H9 (cell line): ENCODE results near the gene SYNE2. TPM values are rescaled to one million over a fixed set of nuclear protein-coding genes. Genes with fewer than 3 reads are reported as not detected.

Experiments used
- DNase-seq: peaks from one replicate; pipeline ENCODE4 v3.0.0-alpha.2; 2017
- H2AFZ ChIP-seq: one replicate; pipeline ENCODE4 v1.6.1; 2013; ENCODE audit warnings: mild to moderate bottlenecking, low read length, control low read depth, moderate library complexity
- H2AK5ac ChIP-seq: 2 replicates; pipeline ENCODE4 v1.6.1; 2013; ENCODE audit warnings: low read length, control low read depth, mixed read lengths; ENCODE audit not compliant: insufficient read length
- H2BK120ac ChIP-seq: one replicate; pipeline ENCODE4 v1.6.1; 2013; ENCODE audit warnings: low read depth, mild to moderate bottlenecking, low read length, control low read depth, inconsistent platforms; ENCODE audit not compliant: poor library complexity, severe bottlenecking
- H2BK12ac ChIP-seq: 2 replicates; pipeline ENCODE4 v1.6.1; 2013; ENCODE audit warnings: low read length, control low read depth, mixed read lengths, low read depth; ENCODE audit not compliant: insufficient read length
- H2BK15ac ChIP-seq: 2 replicates; pipeline ENCODE4 v1.6.1; 2013; ENCODE audit warnings: low read depth, low read length, control low read depth
- H2BK20ac ChIP-seq: one replicate; pipeline ENCODE4 v1.6.1; 2013; ENCODE audit warnings: low read depth, mild to moderate bottlenecking, low read length, control low read depth, inconsistent platforms; ENCODE audit not compliant: poor library complexity, severe bottlenecking
- H2BK5ac ChIP-seq: 2 replicates; pipeline ENCODE4 v1.6.1; 2013; ENCODE audit warnings: low read length, control low read depth, mixed read lengths; ENCODE audit not compliant: insufficient read length
- H3K14ac ChIP-seq: 2 replicates; pipeline ENCODE4 v1.6.1; 2013; ENCODE audit warnings: low read length, control low read depth; ENCODE audit not compliant: insufficient read depth
- H3K18ac ChIP-seq: 2 replicates; pipeline ENCODE4 v1.6.1; 2013; ENCODE audit warnings: low read depth, mild to moderate bottlenecking, mixed read lengths, low read length, control low read depth; ENCODE audit not compliant: insufficient read length
- H3K23ac ChIP-seq: 2 replicates; pipeline ENCODE4 v1.6.1; 2013; ENCODE audit warnings: low read length, control low read depth, mixed read lengths, low read depth; ENCODE audit not compliant: insufficient read length
- H3K23me2 ChIP-seq: 2 replicates; pipeline ENCODE4 v1.6.1; 2013; ENCODE audit warnings: low read depth, mild to moderate bottlenecking, mixed read lengths, low read length, control low read depth; ENCODE audit not compliant: insufficient read length, poor library complexity, severe bottlenecking
- H3K27ac ChIP-seq: 2 replicates; pipeline ENCODE4 v1.5.1; 2013; ENCODE audit warnings: low read length, control low read depth, mixed read lengths, low read depth; ENCODE audit not compliant: insufficient read length
- H3K27me3 ChIP-seq: 2 replicates; pipeline ENCODE4 v1.6.1; 2013; ENCODE audit warnings: low read length, control low read depth, inconsistent platforms; ENCODE audit not compliant: insufficient read depth
- H3K4ac ChIP-seq: 2 replicates; pipeline ENCODE4 v1.6.1; 2013; ENCODE audit warnings: low read depth, mild to moderate bottlenecking, control low read depth, inconsistent platforms, low read length, moderate library complexity
- H3K4me1 ChIP-seq: 2 replicates; pipeline ENCODE4 v1.6.1; 2013; ENCODE audit warnings: low read length, control low read depth, inconsistent platforms; ENCODE audit not compliant: insufficient read depth
- H3K4me2 ChIP-seq: 2 replicates; pipeline ENCODE4 v1.6.1; 2013; ENCODE audit warnings: low read length, control low read depth, mixed read lengths; ENCODE audit not compliant: insufficient read length, insufficient read depth
- H3K56ac ChIP-seq: 2 replicates; pipeline ENCODE4 v1.6.1; 2013; ENCODE audit warnings: low read depth, mild to moderate bottlenecking, mixed read lengths, low read length, control low read depth; ENCODE audit not compliant: insufficient read length
- H3K79me1 ChIP-seq: 2 replicates; pipeline ENCODE4 v1.6.1; 2013; ENCODE audit warnings: low read depth, mild to moderate bottlenecking, moderate library complexity, low read length, control low read depth, inconsistent platforms; ENCODE audit not compliant: insufficient read depth, poor library complexity, severe bottlenecking
- H3K79me2 ChIP-seq: 2 replicates; pipeline ENCODE4 v1.6.1; 2013; ENCODE audit warnings: low read length, control low read depth, inconsistent platforms; ENCODE audit not compliant: insufficient read depth
- H3K9ac ChIP-seq: 2 replicates; pipeline ENCODE4 v1.6.1; 2013; ENCODE audit warnings: low read length, control low read depth, mixed read lengths; ENCODE audit not compliant: insufficient read length; ENCODE audit errors: extremely low read depth
- H3K9me3 ChIP-seq: one replicate; pipeline ENCODE4 v1.6.1; 2013; ENCODE audit warnings: low read depth, low read length, inconsistent platforms; ENCODE audit not compliant: control insufficient read depth
- H3T11ph ChIP-seq: one replicate; pipeline ENCODE4 v1.6.1; 2013; ENCODE audit warnings: mild to moderate bottlenecking, low read length, control low read depth, inconsistent platforms
- H4K20me1 ChIP-seq: one replicate; pipeline ENCODE4 v1.6.1; 2013; ENCODE audit not compliant: control insufficient read depth, insufficient read length, insufficient read depth
- H4K5ac ChIP-seq: 2 replicates; pipeline ENCODE4 v1.6.1; 2013; ENCODE audit warnings: low read depth, mild to moderate bottlenecking, mixed read lengths, low read length, control low read depth; ENCODE audit not compliant: insufficient read length
- H4K8ac ChIP-seq: replicated peaks from 2 replicates; pipeline ENCODE4 v1.6.1; 2013; ENCODE audit warnings: low read length, control low read depth, mixed read lengths, low read depth; ENCODE audit not compliant: insufficient read length
- H4K91ac ChIP-seq: 2 replicates; pipeline ENCODE4 v1.6.1; 2013; ENCODE audit warnings: low read depth, mild to moderate bottlenecking, moderate library complexity, mixed read lengths, low read length, control low read depth; ENCODE audit not compliant: insufficient read length
- H3K27ac Mint-ChIP-seq, 3 experiments: 2 replicates in 2 of 3; 3 replicates in 1 of 3; pipeline ENCODE4 v1.8.0; 2020 to 2021; ENCODE audit warnings: mixed read lengths in 3 of 3, mild to moderate bottlenecking in 1 of 3, moderate library complexity in 1 of 3
- H3K27me3 Mint-ChIP-seq: 2 replicates; pipeline ENCODE4 v1.8.0; 2021; ENCODE audit warnings: low read depth, mild to moderate bottlenecking, moderate library complexity, mixed read lengths
- H3K36me3 Mint-ChIP-seq, 3 experiments: 2 replicates in 2 of 3; 3 replicates in 1 of 3; pipeline ENCODE4 v1.8.0; 2020 to 2021; ENCODE audit warnings: low read depth in 3 of 3, mixed read lengths in 3 of 3; ENCODE audit not compliant: insufficient read depth in 1 of 3
- H3K4me1 Mint-ChIP-seq, 2 experiments: 2 replicates each; pipeline ENCODE4 v1.8.0; 2020; ENCODE audit warnings: mixed read lengths in 2 of 2
- H3K4me3 Mint-ChIP-seq, 2 experiments: 2 replicates in 1 of 2; 3 replicates in 1 of 2; pipeline ENCODE4 v1.8.0; 2020 to 2021; ENCODE audit warnings: mild to moderate bottlenecking in 2 of 2, mixed read lengths in 2 of 2, moderate library complexity in 1 of 2
- H3K9me3 Mint-ChIP-seq, 2 experiments: 2 replicates in 1 of 2; 3 replicates in 1 of 2; pipeline ENCODE4 v1.8.0; 2020; ENCODE audit warnings: mild to moderate bottlenecking in 2 of 2, mixed read lengths in 2 of 2, moderate library complexity in 1 of 2
- CTCF ChIP-seq: fragments of 200-600 bp; sonication (generic); conservative IDR thresholded peaks from 3 replicates; pipeline ENCODE4 v1.8.0; 2021; ENCODE audit warnings: antibody characterized with exemption, mild to moderate bottlenecking
- total RNA-seq: library from RNA; stranded (reverse); gene quantifications from 2 replicates; pipeline ENCODE4 v1.2.1, GENCODE V29; 2021

Gene SYNE2
- total RNA-seq, 1 experiment from 2014 or later: 43.3 TPM

GRCh38 chr14:63848890-63849289, 3.9 kb upstream of the SYNE2 start:
- H2AK5ac ChIP-seq: no peak overlapping the region
- H3K9ac ChIP-seq: no peak overlapping the region
- H2BK12ac ChIP-seq: no peak overlapping the region
- no peak overlapping the region for H3K4me3 Mint-ChIP-seq
- no peak overlapping the region for H3K27ac Mint-ChIP-seq
- no peaks in the 10 kb centered on the region; a peak in 1 of 5 replicates for H3K9me3 Mint-ChIP-seq
- H4K8ac ChIP-seq: no peak overlapping the region
- no peak overlapping the region for H3K56ac ChIP-seq
- H3K9me3 ChIP-seq: no peaks in the 10 kb centered on the region
- H3K23ac ChIP-seq: no peak overlapping the region
- no peak overlapping the region for H3K18ac ChIP-seq
- H2BK20ac ChIP-seq: no peak overlapping the region
- H2BK15ac ChIP-seq: no peak overlapping the region
- no peaks in the 10 kb centered on the region for H3K27me3 ChIP-seq
- peaks cover 9% of the 10 kb centered on the region for H3K23me2 ChIP-seq
- H3K4ac ChIP-seq: no peak overlapping the region
- H3K79me1 ChIP-seq: no peaks in the 10 kb centered on the region
- H3T11ph ChIP-seq: no peak overlapping the region
- H3K27me3 Mint-ChIP-seq: peaks cover 18% of the 10 kb centered on the region
- H3K79me2 ChIP-seq: no peaks in the 10 kb centered on the region
- no peak overlapping the region for H2BK5ac ChIP-seq
- H3K4me2 ChIP-seq: no peak overlapping the region
- no peaks in the 10 kb centered on the region for H3K36me3 Mint-ChIP-seq
- no peak for TF ChIP-seq CTCF
- H3K14ac ChIP-seq: no peak overlapping the region
- peaks cover 6% of the 10 kb centered on the region in 2 experiments; a peak in 2 of 4 replicates for H3K4me1 Mint-ChIP-seq
- H2BK120ac ChIP-seq: no peak overlapping the region
- no peak for DNase-seq
- no peak overlapping the region for H3K27ac ChIP-seq
- H4K20me1 ChIP-seq: no peaks in the 10 kb centered on the region
- no peak overlapping the region for H4K91ac ChIP-seq
- H2AFZ ChIP-seq: no peak overlapping the region
- H3K4me1 ChIP-seq: no peaks in the 10 kb centered on the region
- H4K5ac ChIP-seq: no peak overlapping the region
